Thoracic aorta (tissue), 2 donors: ENCODE data around the gene PCDHB16. TPM values are rescaled to one million over a fixed set of nuclear protein-coding genes. Genes with fewer than 3 reads are reported as not detected.
A peak's percentile ranks its signal among the peaks of the same experiment; 100 is the strongest.
"Not testable (repeated sequence)": the region's sequence is repeated elsewhere in the genome, so short reads cannot be mapped to it uniquely, and the experiment has no call there.

Experiments used
- ATAC-seq: fragments of 150-250 bp; one replicate; pipeline ENCODE4 v1.8.0; 2017; ENCODE audit warnings: low read depth; ENCODE audit not compliant: insufficient number of reproducible peaks, low FRiP score
- DNase-seq: peaks from one replicate; pipeline ENCODE4 v3.0.0-alpha.2; 2020; ENCODE audit warnings: low spot score
- H3K27ac ChIP-seq, 2 donors: fragments of 200-600 bp; sonication (generic); 1 replicate in 1 of 2; 2 replicates in 1 of 2; pipeline ENCODE4 v1.5.1; 2016; ENCODE audit warnings: mild to moderate bottlenecking in 2 of 2, moderate library complexity in 2 of 2
- H3K27me3 ChIP-seq: fragments of 200-600 bp; sonication (generic); replicated peaks from 2 replicates; pipeline ENCODE4 v1.6.0; 2016; ENCODE audit warnings: mild to moderate bottlenecking; ENCODE audit not compliant: insufficient read depth
- H3K36me3 ChIP-seq: fragments of 200-600 bp; sonication (generic); one replicate; pipeline ENCODE4 v1.5.1; 2016
- H3K4me1 ChIP-seq, 2 donors: fragments of 200-600 bp; sonication (generic); 1 replicate in 1 of 2; 2 replicates in 1 of 2; pipeline versions ENCODE4 v1.5.1 to v1.6.0; 2016; ENCODE audit warnings: low read depth in 2 of 2, mild to moderate bottlenecking in 1 of 2; ENCODE audit not compliant: control insufficient read depth in 1 of 2
- H3K4me3 ChIP-seq: fragments of 200-600 bp; sonication (generic); 2 replicates; pipeline ENCODE4 v1.5.1; 2016; ENCODE audit warnings: mild to moderate bottlenecking
- H3K9me3 ChIP-seq: fragments of 200-600 bp; sonication (generic); 2 replicates; pipeline ENCODE4 v1.5.1; 2016
- CTCF ChIP-seq: fragments of 200-600 bp; sonication (generic); IDR thresholded peaks from one replicate; pipeline ENCODE4 v1.5.1; 2019; ENCODE audit warnings: antibody characterized with exemption
- total RNA-seq, 2 donors: library from RNA; depleted of rRNA; stranded (reverse); fragments of >200 nt; gene quantifications; one replicate each; pipeline versions ENCODE4 v1.1.0 to v1.2.3, GENCODE V29; 2016

Gene PCDHB16
- 10 to 100 TPM in 1 of 2 donors, 1 to 10 TPM in 1; 9.1 to 11.6 TPM for total RNA-seq

- Histone ChIP-seq H3K27ac (peak within 1 kb of the TSS in 1 of 2 donors; percentile 58), H3K9me3 (peaks cover 53% of the 10 kb centered on the region), H3K36me3 (no peaks in the 10 kb centered on the region), H3K27me3 (no peaks in the 10 kb centered on the region), H3K4me1 (no peaks in the 10 kb centered on the region), H3K4me3 (peak within 1 kb of the TSS; percentile 64)
- TF ChIP-seq CTCF = peak; percentile 26
- ATAC-seq (peak; percentile 31), DNase-seq (no peak)
Observed at GRCh38 chr5:141182248-141182647, at the start of gene PCDHB16. TSS of gene PCDHB16 (plus strand) at chr5:141182387. CDS start at chr5:141182560, 173 bp downstream.

DNA sequence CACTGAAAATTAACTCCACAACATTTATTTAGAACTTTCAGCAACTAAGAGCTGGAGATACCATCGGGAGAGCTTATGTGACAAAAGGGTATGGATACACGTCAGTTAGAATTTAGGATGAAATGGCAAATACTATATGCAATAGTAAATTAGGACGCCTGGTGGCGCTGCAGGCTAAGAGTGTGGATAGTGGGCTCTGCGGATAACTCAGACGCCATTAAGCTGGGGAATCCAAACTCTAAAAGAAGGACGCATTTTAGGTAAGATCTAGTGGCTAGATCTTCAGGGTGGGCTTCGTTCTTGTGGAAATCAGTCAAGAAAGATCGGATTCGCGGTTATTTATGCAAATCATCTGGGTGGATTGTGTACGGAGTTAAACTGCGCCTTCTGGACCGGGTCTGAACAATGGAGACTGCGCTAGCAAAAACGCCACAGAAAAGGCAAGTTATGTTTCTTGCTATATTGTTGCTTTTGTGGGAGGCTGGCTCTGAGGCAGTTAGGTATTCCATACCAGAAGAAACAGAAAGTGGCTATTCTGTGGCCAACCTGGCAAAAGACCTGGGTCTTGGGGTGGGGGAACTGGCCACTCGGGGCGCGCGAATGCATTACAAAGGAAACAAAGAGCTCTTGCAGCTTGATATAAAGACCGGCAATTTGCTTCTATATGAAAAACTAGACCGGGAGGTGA, 47.0 kb upstream of the PCDHB16 start, which contains the start of gene PCDHB5:
TSS of gene PCDHB5 (plus strand) at position 177 of the 688 bp plus-strand sequence. CDS start at position 406, 229 bp downstream.
- Histone ChIP-seq H3K27ac (no peak within 1 kb of the TSS), H3K4me1 (no peaks in the 10 kb centered on the region), H3K36me3 (no peaks in the 10 kb centered on the region), H3K9me3 (peaks cover 61% of the 10 kb centered on the region), H3K4me3 (peak within 1 kb of the TSS; percentile 55), H3K27me3 (no peaks in the 10 kb centered on the region)
- ATAC-seq (no peak), DNase-seq (no peak)
- TF ChIP-seq CTCF = no peak

- ATAC-seq (no peak), DNase-seq (no peak)
- peak overlapping the region; percentile 55 for H3K4me3 ChIP-seq
- H3K4me1 ChIP-seq = no peaks in the 10 kb centered on the region
- H3K9me3 ChIP-seq = peaks cover 59% of the 10 kb centered on the region
- TF ChIP-seq CTCF = no peak
- H3K27ac ChIP-seq = no peak overlapping the region
- H3K27me3 ChIP-seq = no peaks in the 10 kb centered on the region
- H3K36me3 ChIP-seq = no peaks in the 10 kb centered on the region
Observed at GRCh38 chr5:141135718-141136266, 46.4 kb upstream of the PCDHB16 start.

DNA sequence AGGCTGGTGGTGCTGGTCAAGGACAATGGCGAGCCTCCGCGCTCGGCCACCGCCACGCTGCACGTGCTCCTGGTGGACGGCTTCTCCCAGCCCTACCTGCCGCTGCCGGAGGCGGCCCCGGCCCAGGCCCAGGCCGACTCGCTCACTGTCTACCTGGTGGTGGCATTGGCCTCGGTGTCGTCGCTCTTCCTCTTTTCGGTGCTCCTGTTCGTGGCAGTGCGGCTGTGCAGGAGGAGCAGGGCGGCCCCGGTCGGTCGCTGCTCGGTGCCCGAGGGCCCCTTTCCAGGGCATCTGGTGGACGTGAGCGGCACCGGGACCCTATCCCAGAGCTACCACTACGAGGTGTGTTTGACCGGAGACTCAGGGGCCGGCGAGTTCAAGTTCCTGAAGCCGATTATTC, 44.8 kb upstream of the PCDHB16 start:
- H3K9me3 ChIP-seq = peaks cover 57% of the 10 kb centered on the region
- not testable (repeated sequence) for ATAC-seq, H3K36me3 ChIP-seq

DNA sequence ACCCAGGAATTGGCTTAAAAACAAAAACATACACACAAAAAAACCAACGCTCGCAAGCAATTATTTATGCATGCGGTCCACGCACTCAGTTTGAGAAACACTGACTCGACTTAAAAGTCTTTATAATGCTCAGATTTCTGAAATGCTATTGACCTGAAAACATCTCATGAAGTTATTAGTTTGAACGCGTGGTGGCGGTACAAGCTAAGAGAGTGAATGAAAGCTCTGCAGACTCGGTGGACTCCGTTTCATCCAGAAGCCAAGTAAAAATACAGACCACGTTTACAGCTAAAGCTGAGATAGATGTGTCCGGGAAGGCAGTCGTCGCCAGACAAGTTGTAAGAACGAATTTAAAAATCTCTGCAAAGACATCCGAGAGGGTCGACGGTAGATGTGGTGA, 32.4 kb upstream of the PCDHB16 start, which contains the start of gene PCDHB6:
TSS of gene PCDHB6 (plus strand) at position 246 of the 400 bp plus-strand sequence. CDS start 201 bp downstream, outside the sequence.
- DNase-seq (no peak), ATAC-seq (no peak)
- Histone ChIP-seq H3K4me1 (no peaks in the 10 kb centered on the region), H3K36me3 (no peaks in the 10 kb centered on the region), H3K4me3 (peak within 1 kb of the TSS; percentile 20), H3K27me3 (no peaks in the 10 kb centered on the region), H3K27ac (no peak within 1 kb of the TSS), H3K9me3 (peaks cover 58% of the 10 kb centered on the region)
- TF ChIP-seq CTCF = no peak

More for the DNA sequence above, 44.8 kb upstream of the PCDHB16 start:
- not testable (repeated sequence) for DNase-seq, H3K27ac ChIP-seq, H3K27me3 ChIP-seq, H3K4me3 ChIP-seq, H3K4me1 ChIP-seq
